Limb (tissue), 2 donors: ENCODE results near the gene NATD1.

ENCODE experiments used
- DNase-seq, 2 donors: peaks; one replicate each; pipeline ENCODE4 v3.0.0-alpha.2; 2016; ENCODE audit errors: extremely low spot score in 2 of 2

The NATD1 gene

GRCh38 chr17:21252796-21253645 lies at the start of gene NATD1:
NATD1 (minus strand) TSS chr17:21253410; CDS start chr17:21253264, 146 bp downstream.
- peak; percentile 83 to 89 for DNase-seq

GRCh38 chr17:21301593-21302550 lies 48.7 kb upstream of the NATD1 start:
- DNase-seq: peak in 1 of 2 donors; percentile 19

GRCh38 chr17:21300601-21301571 lies 47.7 kb upstream of the NATD1 start:
- no peak for DNase-seq

- no peak for DNase-seq
These were observed 46.9 kb upstream of the NATD1 start for GRCh38 chr17:21299981-21300600.

GRCh38 chr17:21298983-21299519 lies 45.8 kb upstream of the NATD1 start:
- DNase-seq: no peak

GRCh38 chr17:21298056-21298982 lies 45.1 kb upstream of the NATD1 start:
- DNase-seq: no peak

- no peak for DNase-seq
These were observed 44.4 kb upstream of the NATD1 start for GRCh38 chr17:21297597-21297996.

GRCh38 chr17:21297026-21297520 lies 43.9 kb upstream of the NATD1 start:
- no peak for DNase-seq

GRCh38 chr17:21296097-21297025 lies 43.2 kb upstream of the NATD1 start:
- DNase-seq: no peak

GRCh38 chr17:21295036-21295952 lies 42.1 kb upstream of the NATD1 start:
- no peak for DNase-seq

GRCh38 chr17:21294321-21295035 lies 41.3 kb upstream of the NATD1 start:
- DNase-seq: no peak

GRCh38 chr17:21293831-21294210 lies 40.6 kb upstream of the NATD1 start:
- no peak for DNase-seq

- DNase-seq: no peak
These were observed 39.9 kb upstream of the NATD1 start for GRCh38 chr17:21292867-21293830.

- DNase-seq: no peak
These were observed 38.7 kb upstream of the NATD1 start for GRCh38 chr17:21291862-21292261.

GRCh38 chr17:21291357-21291756 lies 38.1 kb upstream of the NATD1 start:
- DNase-seq: no peak
